NCI-H345 (cell line): ENCODE measurements around the gene PARD3B.

Experiments
- DNase-seq: peaks from one replicate; lab custom pipeline; 2025; lab: John Stamatoyannopoulos, UW

PARD3B gene

DNA sequence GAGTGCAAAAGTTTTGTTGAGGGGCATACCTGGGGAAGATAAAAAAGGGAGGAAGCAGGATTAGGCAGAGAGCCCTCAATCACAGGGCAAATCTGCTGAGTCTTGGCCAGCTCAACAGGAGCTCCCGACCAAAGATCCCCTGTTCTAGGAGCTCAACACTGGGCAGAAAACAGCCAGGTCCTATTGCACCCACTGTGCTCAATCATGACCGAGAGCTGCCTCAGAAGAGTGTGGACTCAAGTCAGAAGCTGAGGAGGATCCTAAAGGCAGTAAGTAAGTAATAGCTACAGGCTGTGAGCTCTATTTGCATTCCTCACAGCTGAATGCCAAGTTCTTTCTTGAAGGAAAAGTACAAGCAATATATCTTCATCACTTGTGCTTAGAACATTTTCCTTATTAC, 802.6 kb downstream of the PARD3B start:
- no peak for DNase-seq

GRCh38 chr2:205352094-205352493, 806.8 kb downstream of the PARD3B start:
- DNase-seq = no peak

DNA sequence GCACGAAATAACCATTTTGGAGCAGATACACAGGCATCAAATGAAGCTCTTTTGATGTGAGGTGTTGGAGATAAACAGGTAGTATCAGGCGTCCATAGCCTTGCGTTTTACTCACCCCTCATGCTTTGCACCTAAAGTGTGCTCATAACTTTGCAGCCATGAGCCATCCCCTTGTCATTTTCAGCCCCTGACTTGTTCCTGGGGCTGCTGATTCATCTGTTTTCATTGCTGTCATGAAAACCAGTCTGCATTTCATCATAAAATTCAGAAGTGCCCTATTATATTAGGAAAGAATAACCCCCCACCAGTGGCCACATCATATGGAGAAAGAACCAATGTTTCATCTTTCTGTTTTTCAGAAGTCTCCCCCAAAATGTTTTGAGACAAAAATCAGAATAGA, 807.3 kb downstream of the PARD3B start:
- DNase-seq = no peak

GRCh38 chr2:205357732-205358131, 812.5 kb downstream of the PARD3B start:
- no peak for DNase-seq

GRCh38 chr2:205358351-205358815, 813.1 kb downstream of the PARD3B start:
- no peak for DNase-seq

DNA sequence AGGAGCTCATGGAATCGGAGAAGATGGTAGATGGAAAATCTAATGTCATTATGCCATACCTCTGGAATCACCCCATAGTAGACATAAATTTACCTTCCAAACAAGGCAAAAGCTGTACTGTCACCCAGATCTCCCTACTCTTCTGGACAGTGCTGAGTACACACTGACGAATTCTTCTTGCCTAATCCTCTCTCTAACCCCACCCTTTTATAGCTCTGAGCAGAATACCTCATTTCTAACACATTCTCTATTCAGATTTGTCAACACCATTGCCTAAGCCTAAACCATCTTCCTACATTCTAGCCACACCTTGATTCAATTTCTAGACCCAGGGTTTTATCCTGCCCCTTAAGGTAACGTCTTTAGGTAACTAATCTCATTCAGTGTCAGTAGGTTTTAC, 816.0 kb downstream of the PARD3B start:
- DNase-seq = no peak

- DNase-seq = no peak
Measured at GRCh38 chr2:205361970-205362369, 816.7 kb downstream of the PARD3B start.

GRCh38 chr2:205364261-205364660, 819.0 kb downstream of the PARD3B start:
- peak; percentile 9 for DNase-seq

- no peak for DNase-seq
Measured at GRCh38 chr2:205366336-205367060, 821.2 kb downstream of the PARD3B start.

- DNase-seq = no peak
Measured at GRCh38 chr2:205367331-205367935, 822.2 kb downstream of the PARD3B start.

DNA sequence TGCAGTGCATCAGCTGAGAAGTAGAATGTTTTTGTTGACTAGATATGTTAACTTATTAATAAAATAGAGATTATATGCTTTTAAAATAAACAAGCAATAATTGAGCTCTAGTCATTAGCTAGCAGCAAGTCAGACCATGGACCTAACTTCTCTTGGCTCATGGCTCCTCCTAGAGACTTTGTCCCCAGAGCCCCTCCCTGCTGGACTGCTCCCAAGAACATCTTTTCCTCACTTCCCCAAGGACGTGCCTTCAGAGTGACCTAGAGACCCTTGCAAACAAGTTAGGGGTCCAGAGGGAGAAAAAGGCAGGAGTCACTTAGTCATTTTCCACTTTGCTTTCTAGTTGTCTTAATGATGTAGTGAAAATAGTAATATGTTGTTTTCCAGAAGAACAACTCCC, 824.5 kb downstream of the PARD3B start:
- DNase-seq = no peak

- DNase-seq = no peak
Measured at GRCh38 chr2:205370726-205371125, 825.5 kb downstream of the PARD3B start.

DNA sequence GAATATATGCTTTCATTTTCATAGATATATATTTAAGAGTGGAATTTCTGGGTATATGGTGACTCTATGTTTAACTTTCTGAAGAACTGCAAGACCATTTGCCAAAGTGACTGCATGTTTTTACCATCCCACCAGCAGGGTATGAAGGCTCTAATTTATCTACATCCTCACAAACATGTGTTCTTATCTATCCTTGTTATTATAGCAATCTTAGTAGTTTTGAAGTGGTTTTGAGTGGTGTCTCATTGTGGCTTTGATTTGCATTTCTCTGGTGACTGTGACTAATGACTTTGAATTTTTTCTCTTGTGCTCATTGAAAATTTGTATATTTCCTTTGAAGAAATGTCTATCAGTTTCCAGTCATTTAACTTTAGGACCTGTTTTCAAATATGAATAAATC, 826.9 kb downstream of the PARD3B start:
- no peak for DNase-seq

DNA sequence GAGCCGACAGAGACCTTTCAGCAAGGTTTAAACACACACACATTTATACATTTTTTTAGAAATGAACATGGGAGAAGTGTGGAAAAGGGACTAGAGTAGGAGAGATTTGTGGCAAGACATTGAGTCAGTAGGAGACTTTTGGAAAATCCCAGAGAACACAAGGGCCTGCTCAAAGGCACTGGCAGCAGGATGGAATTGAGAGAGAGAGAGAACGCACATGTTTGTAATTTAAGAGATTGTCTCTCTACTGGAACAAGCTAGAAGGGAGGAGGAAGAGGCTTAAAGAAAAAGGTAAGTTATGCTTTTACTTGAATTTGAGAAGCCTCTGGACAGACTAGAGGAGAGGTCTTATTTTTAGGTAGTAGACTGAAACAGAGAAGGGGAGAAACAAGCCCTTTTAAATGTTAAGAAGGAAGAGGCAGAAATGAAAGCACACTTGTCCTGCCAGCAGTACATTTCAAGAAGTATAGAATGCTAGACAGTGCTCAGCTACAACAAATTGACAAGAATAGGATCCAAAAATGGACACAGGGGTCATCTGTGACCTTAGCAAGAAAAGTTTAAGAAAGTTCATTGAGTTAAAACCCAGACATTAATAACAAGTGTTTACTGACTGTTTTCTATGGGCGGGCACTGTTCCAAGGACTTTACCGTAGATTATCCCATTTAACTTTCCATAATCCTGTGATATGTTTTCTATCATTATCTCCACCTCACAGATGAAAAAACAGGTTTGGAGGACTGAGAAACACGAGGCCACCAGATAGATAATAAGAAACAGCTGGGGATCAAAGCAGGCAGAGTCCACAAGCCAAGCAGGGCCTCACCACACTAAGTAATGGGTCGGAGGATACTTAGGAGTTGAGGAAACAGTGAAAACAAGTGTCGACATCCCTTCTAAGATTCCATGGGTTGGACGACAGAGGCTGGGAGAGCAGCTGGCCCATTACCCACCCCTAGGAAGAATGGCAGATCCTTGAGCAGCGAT, 830.5 kb downstream of the PARD3B start:
- no peak for DNase-seq

- no peak for DNase-seq
Measured at GRCh38 chr2:205377324-205377723, 832.0 kb downstream of the PARD3B start.

- DNase-seq = no peak
Measured at GRCh38 chr2:205383601-205384000, 838.3 kb downstream of the PARD3B start.

GRCh38 chr2:205386109-205386508, 840.8 kb downstream of the PARD3B start:
- DNase-seq = no peak

DNA sequence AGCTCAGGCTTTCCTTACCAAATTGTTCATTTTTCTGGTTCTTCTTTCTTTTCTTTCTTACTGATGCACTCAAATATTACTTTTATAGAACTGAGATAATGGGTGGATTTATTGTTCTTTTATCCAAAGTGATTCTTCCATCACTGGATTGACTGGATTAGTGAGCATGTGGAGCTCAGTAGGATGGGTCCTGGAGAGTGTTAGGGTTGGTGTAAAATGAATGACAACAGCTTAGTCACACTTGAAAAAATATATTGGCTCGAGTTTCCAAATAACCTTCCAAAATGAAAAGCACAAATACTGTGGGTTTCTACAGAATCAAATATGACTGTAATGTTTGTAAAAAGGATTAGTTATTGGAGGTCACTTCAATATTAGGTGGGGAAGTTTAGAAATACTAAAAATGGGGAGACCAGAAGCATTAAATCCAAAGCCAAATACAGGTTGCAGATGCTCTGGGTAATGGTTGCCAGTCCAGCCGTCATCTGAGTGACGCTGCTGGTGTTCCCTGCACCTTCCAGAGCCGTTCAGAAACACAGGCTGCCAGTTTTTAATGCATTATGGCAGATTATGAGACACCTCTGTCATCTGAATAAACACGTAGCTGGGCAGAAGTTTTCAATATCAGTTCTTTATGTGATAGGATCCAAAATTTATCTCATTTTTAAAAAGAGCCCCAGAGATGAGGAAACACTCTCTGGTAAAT, 842.2 kb downstream of the PARD3B start:
- DNase-seq = no peak

DNA sequence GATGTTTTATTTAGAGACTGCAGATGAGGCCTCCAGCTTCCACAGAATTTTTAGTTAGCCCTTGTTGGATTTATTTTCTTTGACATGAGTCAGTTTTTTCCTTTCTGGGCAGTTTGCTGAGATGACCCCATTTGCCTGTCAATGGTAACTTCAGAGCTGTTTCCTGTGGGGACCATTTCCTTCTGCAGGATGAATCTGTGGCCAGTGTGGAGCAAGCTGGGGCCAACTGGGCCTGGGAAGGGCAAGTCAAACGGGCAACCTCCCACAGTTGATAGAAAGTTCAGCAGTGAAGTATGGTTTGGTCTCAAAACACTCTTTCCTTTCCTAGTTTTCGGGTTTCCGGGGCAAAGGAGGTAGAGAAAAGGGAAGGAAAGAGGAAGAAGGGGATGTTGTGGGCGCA, 845.6 kb downstream of the PARD3B start:
- no peak for DNase-seq

DNA sequence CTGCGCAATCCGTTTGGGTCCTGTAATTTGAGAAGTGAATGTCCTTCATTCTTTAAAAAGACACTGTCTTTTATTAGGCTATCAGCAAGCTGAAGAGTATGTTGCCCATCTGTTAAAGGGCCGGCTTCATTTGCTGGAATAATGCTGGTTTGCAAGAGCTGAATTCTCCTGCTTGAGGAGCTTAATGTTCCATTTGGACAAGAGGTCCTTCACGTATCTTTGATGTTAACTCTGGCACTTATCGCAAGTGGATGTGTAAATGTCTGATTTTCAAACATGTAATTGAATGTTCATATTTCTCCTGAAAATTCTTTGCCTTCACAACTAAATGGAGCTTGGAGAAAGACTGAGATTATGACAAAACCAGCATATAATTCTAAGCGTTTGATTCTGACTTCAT, 856.2 kb downstream of the PARD3B start:
- no peak for DNase-seq

DNA sequence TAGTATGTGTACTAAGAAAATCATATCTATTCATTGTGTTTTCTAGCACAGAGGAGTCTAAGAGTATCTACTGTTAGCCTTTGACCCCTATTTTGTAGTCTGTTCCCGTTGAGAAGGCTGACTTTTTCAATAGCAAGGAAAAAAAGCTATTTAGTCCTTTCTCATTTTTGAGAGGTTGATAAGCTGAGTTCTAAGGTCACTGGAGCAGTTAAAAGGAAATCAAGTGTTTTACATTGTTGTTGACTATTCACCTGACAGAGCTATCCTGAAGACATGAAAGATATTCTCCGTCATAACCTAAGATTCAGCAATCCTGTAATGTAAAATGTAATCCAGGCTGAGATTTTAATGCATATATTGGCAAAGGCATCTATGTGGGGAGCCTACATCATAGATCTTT, 856.7 kb downstream of the PARD3B start:
- no peak for DNase-seq

GRCh38 chr2:205403244-205403825, 858.1 kb downstream of the PARD3B start:
- no peak for DNase-seq
